ENCODE measurements around the gene ZNF423.

ZNF423 gene

DNA sequence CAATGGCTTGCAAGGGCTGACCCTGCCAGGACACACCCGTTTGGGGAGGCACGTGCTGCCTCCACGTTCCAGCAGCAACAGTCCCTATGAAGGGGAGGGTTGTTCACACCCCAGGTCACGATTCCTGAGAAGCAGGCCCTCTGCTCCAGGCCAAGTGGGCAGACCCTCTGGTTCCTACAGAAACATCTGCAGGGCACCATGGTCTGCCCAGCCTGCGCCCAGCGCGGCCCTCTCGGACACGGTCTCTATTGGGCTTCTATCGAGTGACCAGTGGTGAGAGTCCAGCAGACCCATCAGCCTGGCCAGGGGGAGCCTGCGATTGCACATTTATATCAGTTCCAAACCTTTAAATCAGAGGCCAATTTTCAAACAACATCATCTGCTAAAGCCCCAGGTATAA lies 128.3 kb downstream of the ZNF423 start:
- ChIA-PET POLR2A (no interaction called here), CTCF (no interaction called here)
- TF ChIP-seq ARNT (IDR thresholded peaks at IDR 0.05) (no peak), FOXA1 (IDR thresholded peaks at IDR 0.05) (no peak), SUZ12 (IDR thresholded peaks at IDR 0.05) (no peak), SP1 (IDR thresholded peaks at IDR 0.05) (no peak), BHLHE40 (IDR thresholded peaks at IDR 0.05; ENCODE audit: borderline replicate concordance) (no peak), HDGF (IDR thresholded peaks at IDR 0.05; ENCODE audit: borderline replicate concordance) (no peak), L3MBTL2 (conservative IDR thresholded peaks at IDR 0.05) (no peak), FOXK2 (IDR thresholded peaks at IDR 0.05) (no peak), FOXM1 (IDR thresholded peaks at IDR 0.05; ENCODE audit: borderline replicate concordance) (no peak), CTBP1 (IDR thresholded peaks at IDR 0.05; ENCODE audit: borderline replicate concordance) (no peak), ZNF384 (IDR thresholded peaks at IDR 0.05) (no peak), LEF1 (IDR thresholded peaks at IDR 0.05; ENCODE audit: borderline replicate concordance) (no peak), ELF4 (IDR thresholded peaks at IDR 0.05) (no peak), TARDBP (IDR thresholded peaks at IDR 0.05) (no peak), NFRKB (IDR thresholded peaks at IDR 0.05) (no peak)
- TF ChIP-seq, protein P1, sequence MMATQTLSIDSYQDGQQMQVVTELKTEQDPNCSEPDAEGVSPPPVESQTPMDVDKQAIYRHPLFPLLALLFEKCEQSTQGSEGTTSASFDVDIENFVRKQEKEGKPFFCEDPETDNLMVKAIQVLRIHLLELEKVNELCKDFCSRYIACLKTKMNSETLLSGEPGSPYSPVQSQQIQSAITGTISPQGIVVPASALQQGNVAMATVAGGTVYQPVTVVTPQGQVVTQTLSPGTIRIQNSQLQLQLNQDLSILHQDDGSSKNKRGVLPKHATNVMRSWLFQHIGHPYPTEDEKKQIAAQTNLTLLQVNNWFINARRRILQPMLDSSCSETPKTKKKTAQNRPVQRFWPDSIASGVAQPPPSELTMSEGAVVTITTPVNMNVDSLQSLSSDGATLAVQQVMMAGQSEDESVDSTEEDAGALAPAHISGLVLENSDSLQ (IDR thresholded peaks at IDR 0.05): no peak
- DNase-seq (ENCODE audit: extremely low spot score): no peak

DNA sequence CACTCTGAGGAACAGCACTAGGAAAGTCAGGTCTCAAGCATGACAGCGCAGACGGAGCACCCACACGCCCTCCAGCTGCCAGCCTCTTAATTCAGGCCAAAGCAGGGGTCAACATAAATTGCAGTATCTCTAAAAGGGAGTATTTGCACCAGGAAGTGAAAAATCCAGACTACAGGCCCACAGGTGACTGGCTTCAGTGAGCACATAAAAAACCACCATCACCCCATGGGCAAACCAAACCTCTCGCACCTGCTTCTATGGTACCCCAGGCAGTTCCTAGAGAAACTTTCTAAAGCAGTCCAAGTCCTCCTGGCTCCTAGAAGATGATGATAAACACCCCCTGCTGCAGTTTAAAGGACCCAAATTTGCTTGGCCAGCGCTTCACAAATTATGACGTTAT lies 129.8 kb downstream of the ZNF423 start:
- TF ChIP-seq, protein P1 (IDR thresholded peaks at IDR 0.05): no peak
- TF ChIP-seq FOXM1 (IDR thresholded peaks at IDR 0.05; ENCODE audit: borderline replicate concordance): no peak
- no peak for TF ChIP-seq ZNF384 (IDR thresholded peaks at IDR 0.05)
- TF ChIP-seq FOXA1 (IDR thresholded peaks at IDR 0.05): no peak
- no peak for TF ChIP-seq LEF1 (IDR thresholded peaks at IDR 0.05; ENCODE audit: borderline replicate concordance)
- no peak for TF ChIP-seq ELF4 (IDR thresholded peaks at IDR 0.05)
- no peak for TF ChIP-seq BHLHE40 (IDR thresholded peaks at IDR 0.05; ENCODE audit: borderline replicate concordance)
- TF ChIP-seq NFRKB (IDR thresholded peaks at IDR 0.05): no peak
- CTCF ChIA-PET: no interaction called here
- POLR2A ChIA-PET: no interaction called here
- DNase-seq (ENCODE audit: extremely low spot score): no peak

DNA sequence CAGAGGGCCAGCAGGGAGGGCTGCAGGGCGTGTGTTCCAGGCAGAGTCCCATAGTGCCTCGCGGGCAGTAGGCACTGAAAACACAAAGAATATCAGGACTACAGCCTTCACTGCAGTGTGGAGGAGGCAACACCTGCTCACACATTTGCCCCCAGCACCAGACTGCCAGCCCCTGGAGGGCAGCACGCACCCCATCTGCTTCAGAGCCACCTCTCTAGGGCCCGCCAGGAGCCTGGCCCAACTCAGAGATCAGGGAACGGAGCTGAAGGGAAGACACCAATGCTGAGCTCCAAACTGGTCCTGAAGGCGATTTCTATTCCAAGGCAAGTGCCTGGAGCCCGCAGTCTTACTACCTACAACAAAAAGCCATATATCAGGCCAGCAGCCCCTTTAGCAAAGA lies 130.3 kb downstream of the ZNF423 start:
- no peak for DNase-seq (ENCODE audit: extremely low spot score)
- CTCF ChIA-PET: no interaction called here
- POLR2A ChIA-PET: no interaction called here
- TF ChIP-seq ZNF384 (IDR thresholded peaks at IDR 0.05) (no peak), HDGF (IDR thresholded peaks at IDR 0.05; ENCODE audit: borderline replicate concordance) (no peak), FOXK2 (IDR thresholded peaks at IDR 0.05) (no peak), SP1 (IDR thresholded peaks at IDR 0.05) (no peak), LEF1 (IDR thresholded peaks at IDR 0.05; ENCODE audit: borderline replicate concordance) (no peak), ELF4 (IDR thresholded peaks at IDR 0.05) (no peak), TARDBP (IDR thresholded peaks at IDR 0.05) (no peak), FOXA1 (IDR thresholded peaks at IDR 0.05) (no peak), L3MBTL2 (conservative IDR thresholded peaks at IDR 0.05) (no peak), ARNT (IDR thresholded peaks at IDR 0.05) (no peak), BHLHE40 (IDR thresholded peaks at IDR 0.05; ENCODE audit: borderline replicate concordance) (no peak), CTBP1 (IDR thresholded peaks at IDR 0.05; ENCODE audit: borderline replicate concordance) (no peak), NFRKB (IDR thresholded peaks at IDR 0.05) (no peak)

DNA sequence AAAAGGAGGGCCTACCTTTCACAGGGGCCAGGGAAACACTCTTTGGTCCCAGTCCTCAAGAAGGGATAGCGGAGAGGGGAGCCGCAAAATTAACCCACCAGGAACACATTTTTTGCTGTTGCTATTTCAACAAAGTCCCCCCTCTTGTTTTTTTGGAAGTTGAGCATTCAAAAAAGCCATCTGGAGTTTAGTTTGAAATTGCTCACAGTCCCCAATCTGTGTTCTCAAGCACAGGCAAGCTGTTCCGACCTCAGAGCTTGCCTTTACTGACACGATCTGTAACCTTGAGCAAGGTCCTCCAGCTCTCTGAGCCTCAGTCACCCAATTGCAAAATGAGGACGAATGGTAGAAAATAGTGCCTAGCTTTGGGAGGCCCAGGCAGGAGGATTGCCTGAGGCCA lies 131.1 kb downstream of the ZNF423 start:
- CTCF ChIA-PET: no interaction called here

DNA sequence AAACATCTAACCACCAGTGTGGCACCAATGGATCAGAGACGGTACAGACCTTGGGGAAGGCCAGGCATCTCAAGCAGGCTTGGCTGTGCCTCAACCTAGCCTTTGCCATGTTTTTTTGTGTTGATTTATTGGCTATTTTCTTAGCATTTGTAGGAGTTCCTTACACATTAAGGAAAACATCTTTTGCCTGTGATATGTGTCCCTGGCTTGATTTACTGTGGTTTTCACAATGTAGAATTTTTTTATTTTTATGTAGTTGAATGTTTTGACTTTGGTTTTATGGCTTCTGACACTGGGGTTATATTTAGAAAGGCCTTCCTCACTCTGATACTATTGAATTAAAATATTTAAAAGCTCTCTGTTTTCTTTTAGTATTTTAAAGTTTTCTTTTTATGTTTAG lies 132.6 kb downstream of the ZNF423 start:
- CTCF ChIA-PET: interaction anchor here (0.9 kb wide), 1 partner anchor 16 kb away, joined by 4 read pairs; no protein-coding TSS in a partner anchor

More for the DNA sequence above, 131.1 kb downstream of the ZNF423 start:
- DNase-seq (ENCODE audit: extremely low spot score): no peak
- no peak for TF ChIP-seq ZNF384 (IDR thresholded peaks at IDR 0.05)
- TF ChIP-seq NFRKB (IDR thresholded peaks at IDR 0.05): no peak
- no peak for TF ChIP-seq CTBP1 (IDR thresholded peaks at IDR 0.05; ENCODE audit: borderline replicate concordance)
- no peak for TF ChIP-seq TARDBP (IDR thresholded peaks at IDR 0.05)
- TF ChIP-seq ARNT (IDR thresholded peaks at IDR 0.05): no peak
- TF ChIP-seq L3MBTL2 (conservative IDR thresholded peaks at IDR 0.05): no peak
- TF ChIP-seq ELF4 (IDR thresholded peaks at IDR 0.05): no peak
- no peak for TF ChIP-seq FOXM1 (IDR thresholded peaks at IDR 0.05; ENCODE audit: borderline replicate concordance)
- TF ChIP-seq FOXA1 (IDR thresholded peaks at IDR 0.05): no peak
- TF ChIP-seq, protein P1 (IDR thresholded peaks at IDR 0.05): no peak
- TF ChIP-seq SP1 (IDR thresholded peaks at IDR 0.05): no peak
- no peak for TF ChIP-seq FOXK2 (IDR thresholded peaks at IDR 0.05)
- TF ChIP-seq LEF1 (IDR thresholded peaks at IDR 0.05; ENCODE audit: borderline replicate concordance): no peak
- no peak for TF ChIP-seq SUZ12 (IDR thresholded peaks at IDR 0.05)
- TF ChIP-seq HDGF (IDR thresholded peaks at IDR 0.05; ENCODE audit: borderline replicate concordance): no peak
- no peak for TF ChIP-seq BHLHE40 (IDR thresholded peaks at IDR 0.05; ENCODE audit: borderline replicate concordance)
- POLR2A ChIA-PET: no interaction called here

More for the DNA sequence above, 132.6 kb downstream of the ZNF423 start:
- POLR2A ChIA-PET: no interaction called here
- TF ChIP-seq L3MBTL2 (conservative IDR thresholded peaks at IDR 0.05) (no peak), BHLHE40 (IDR thresholded peaks at IDR 0.05; ENCODE audit: borderline replicate concordance) (no peak), TARDBP (IDR thresholded peaks at IDR 0.05) (no peak), HDGF (IDR thresholded peaks at IDR 0.05; ENCODE audit: borderline replicate concordance) (no peak), ELF4 (IDR thresholded peaks at IDR 0.05) (no peak), FOXK2 (IDR thresholded peaks at IDR 0.05) (no peak), LEF1 (IDR thresholded peaks at IDR 0.05; ENCODE audit: borderline replicate concordance) (no peak), NFRKB (IDR thresholded peaks at IDR 0.05) (no peak), SUZ12 (IDR thresholded peaks at IDR 0.05) (no peak), ZNF384 (IDR thresholded peaks at IDR 0.05) (no peak), FOXM1 (IDR thresholded peaks at IDR 0.05; ENCODE audit: borderline replicate concordance) (no peak), FOXA1 (IDR thresholded peaks at IDR 0.05) (no peak), SP1 (IDR thresholded peaks at IDR 0.05) (no peak), CTBP1 (IDR thresholded peaks at IDR 0.05; ENCODE audit: borderline replicate concordance) (no peak)
- TF ChIP-seq, protein P1 (IDR thresholded peaks at IDR 0.05): no peak
- DNase-seq (ENCODE audit: extremely low spot score): no peak
